ENCODE results near the gene MYO18B. TPM values are rescaled to one million over a fixed set of nuclear protein-coding genes. Genes with fewer than 3 reads are reported as not detected.
"Not testable (repeated sequence)": the region's sequence is repeated elsewhere in the genome, so short reads cannot be mapped to it uniquely, and the experiment has no call there.

MYO18B gene
- total RNA-seq, 2 donors from 2014 or later: 0.12 to 0.65 TPM

DNA sequence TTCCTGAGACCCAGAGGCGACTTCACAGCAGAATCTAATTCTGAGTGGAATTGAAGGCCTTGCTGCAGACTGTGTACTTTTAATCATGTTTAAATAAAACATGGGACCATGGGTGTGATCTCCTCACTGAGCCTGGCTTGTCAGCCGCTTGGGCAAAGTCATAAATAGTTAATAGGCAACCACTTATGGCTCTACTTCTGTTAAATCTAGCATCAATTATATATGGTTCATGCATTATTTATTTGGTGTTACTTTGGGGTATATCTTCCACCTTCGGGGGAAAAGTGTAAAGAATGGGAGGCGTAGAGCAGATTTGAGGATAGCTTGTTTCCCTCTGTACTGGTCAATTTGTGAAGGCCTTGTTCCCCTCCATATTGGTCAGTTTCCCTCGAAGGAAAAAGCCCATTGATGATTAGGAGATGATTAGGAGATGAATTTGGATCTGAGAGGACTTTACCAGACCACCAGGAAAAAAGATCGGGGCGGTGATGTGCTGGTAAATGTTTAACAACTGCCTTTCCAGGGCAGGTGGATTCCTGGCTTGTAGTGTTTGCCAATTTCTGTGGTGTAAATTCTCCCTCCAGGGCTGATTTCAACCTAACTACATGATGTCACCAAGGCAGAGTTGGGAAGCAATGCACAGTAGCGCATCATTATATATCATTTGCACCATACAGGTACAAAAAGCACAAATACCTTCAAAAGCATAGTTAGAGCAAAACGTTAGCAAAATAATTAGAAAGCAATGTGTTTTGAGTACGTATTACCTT is 223.2 kb downstream of the MYO18B start:
- H3K9me3 ChIP-seq (ENCODE audit: control insufficient read depth, low read length, poor library complexity, severe bottlenecking): no peaks in the 10 kb centered on the region
- H3K27me3 Mint-ChIP-seq: no peaks in the 10 kb centered on the region
- H3K27ac Mint-ChIP-seq: no peak overlapping the region
- ATAC-seq (no peak), DNase-seq (no peak)
- no peak overlapping the region for H3K4me3 Mint-ChIP-seq
- H3K36me3 Mint-ChIP-seq (ENCODE audit: low read depth): no peaks in the 10 kb centered on the region
- no peaks in the 10 kb centered on the region for H3K4me1 Mint-ChIP-seq

DNA sequence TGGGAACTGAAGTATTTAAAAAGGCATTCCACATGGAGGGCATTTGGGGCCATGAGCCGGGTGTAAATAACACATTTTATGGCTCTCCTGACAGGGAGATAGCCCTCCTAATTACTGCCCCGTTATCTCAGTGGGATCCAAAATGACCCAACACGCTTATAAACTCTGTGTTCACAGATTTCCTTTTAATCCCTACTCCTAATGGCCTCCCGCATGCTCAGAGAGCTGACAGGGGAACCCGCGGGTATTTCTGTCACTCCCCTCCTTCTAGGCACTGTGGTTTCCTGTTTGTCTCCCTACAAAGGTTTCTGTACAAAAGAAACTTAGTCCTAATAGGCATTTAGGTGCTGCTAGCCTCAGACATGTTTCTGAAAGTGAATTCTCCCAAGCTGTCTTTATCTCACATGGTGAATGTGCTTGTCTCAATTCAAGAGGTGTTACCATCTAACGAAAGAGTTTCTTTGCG is 224.5 kb downstream of the MYO18B start:
- no peak overlapping the region for H3K4me3 Mint-ChIP-seq
- no peaks in the 10 kb centered on the region for H3K36me3 Mint-ChIP-seq (ENCODE audit: low read depth)
- ATAC-seq (no peak), DNase-seq (no peak)
- no peaks in the 10 kb centered on the region for H3K27me3 Mint-ChIP-seq
- H3K9me3 ChIP-seq (ENCODE audit: control insufficient read depth, low read length, poor library complexity, severe bottlenecking): no peaks in the 10 kb centered on the region
- no peak overlapping the region for H3K27ac Mint-ChIP-seq
- no peaks in the 10 kb centered on the region for H3K4me1 Mint-ChIP-seq

DNA sequence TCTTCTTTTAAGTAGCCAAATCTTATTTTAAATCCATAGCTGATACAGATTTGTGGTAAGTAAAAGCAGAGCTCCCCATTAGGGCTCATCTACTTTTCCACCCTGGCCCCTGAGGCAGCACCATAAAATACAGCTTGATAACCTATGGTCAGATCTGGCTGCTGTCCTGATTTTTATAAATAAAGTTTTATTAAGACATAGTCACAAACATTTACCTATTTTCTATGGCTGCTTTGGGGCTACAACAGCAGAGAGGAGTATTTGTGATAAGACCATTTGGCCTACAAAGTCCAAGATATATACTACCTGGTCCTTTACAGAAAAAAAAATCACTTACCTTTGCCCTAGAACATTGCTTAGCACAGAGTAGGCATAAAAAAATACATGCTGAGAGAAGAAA is 227.3 kb downstream of the MYO18B start:
- Mint-ChIP-seq H3K4me1 (no peaks in the 10 kb centered on the region), H3K27ac (no peak overlapping the region), H3K36me3 (ENCODE audit: low read depth) (no peaks in the 10 kb centered on the region), H3K27me3 (no peaks in the 10 kb centered on the region), H3K4me3 (no peak overlapping the region)
- DNase-seq (no peak), ATAC-seq (no peak)
- H3K9me3 ChIP-seq (ENCODE audit: control insufficient read depth, low read length, poor library complexity, severe bottlenecking): no peaks in the 10 kb centered on the region

DNA sequence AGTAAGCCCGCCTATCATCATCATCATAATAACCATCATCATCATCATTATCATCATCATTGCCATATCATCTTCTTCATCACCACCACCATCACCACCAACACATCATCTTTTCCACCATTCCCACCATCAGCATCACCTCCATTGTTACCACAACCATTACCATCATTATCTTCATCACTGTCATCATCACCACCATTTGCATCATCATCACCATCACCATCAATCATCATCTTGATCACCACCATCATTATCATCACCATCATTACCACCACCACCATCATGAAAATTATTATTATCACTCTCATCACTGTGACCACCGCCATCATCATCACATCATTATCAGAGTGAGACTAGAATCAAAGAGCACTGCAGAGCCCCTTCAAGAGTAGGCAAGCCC is 227.9 kb downstream of the MYO18B start:
- no peaks in the 10 kb centered on the region for H3K27me3 Mint-ChIP-seq
- no peak overlapping the region for H3K27ac Mint-ChIP-seq
- no peaks in the 10 kb centered on the region for H3K9me3 ChIP-seq (ENCODE audit: control insufficient read depth, low read length, poor library complexity, severe bottlenecking)
- no peak for ATAC-seq
- DNase-seq: no peak
- no peaks in the 10 kb centered on the region for H3K36me3 Mint-ChIP-seq (ENCODE audit: low read depth)
- no peak overlapping the region for H3K4me3 Mint-ChIP-seq
- no peaks in the 10 kb centered on the region for H3K4me1 Mint-ChIP-seq

DNA sequence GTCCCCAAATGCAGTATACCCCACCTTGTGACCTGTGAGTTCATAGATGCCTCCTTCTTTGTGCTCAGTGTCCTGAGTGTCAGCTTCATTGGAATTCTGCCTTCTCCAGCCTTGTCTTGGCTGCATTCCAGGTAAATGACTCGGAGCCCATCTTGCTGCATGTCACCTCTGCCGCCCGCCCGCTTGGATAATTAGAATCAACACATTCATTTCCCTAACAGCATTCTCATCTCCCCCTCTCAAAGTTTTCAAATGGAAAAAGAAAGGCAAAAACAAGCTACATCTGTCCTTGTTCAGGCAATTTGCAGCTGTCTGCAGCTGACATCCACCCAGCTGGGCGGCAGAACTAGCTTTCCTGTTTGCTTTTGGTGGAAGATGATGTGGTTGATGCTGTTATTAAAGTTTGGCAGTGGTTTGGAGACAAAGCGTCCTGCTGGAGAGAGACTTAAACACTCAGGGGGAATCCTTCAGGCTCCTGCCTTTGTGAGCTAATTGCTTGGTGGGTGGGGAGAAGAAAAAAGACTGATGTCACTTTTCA is 228.5 kb downstream of the MYO18B start:
- H3K36me3 Mint-ChIP-seq (ENCODE audit: low read depth): no peaks in the 10 kb centered on the region

DNA sequence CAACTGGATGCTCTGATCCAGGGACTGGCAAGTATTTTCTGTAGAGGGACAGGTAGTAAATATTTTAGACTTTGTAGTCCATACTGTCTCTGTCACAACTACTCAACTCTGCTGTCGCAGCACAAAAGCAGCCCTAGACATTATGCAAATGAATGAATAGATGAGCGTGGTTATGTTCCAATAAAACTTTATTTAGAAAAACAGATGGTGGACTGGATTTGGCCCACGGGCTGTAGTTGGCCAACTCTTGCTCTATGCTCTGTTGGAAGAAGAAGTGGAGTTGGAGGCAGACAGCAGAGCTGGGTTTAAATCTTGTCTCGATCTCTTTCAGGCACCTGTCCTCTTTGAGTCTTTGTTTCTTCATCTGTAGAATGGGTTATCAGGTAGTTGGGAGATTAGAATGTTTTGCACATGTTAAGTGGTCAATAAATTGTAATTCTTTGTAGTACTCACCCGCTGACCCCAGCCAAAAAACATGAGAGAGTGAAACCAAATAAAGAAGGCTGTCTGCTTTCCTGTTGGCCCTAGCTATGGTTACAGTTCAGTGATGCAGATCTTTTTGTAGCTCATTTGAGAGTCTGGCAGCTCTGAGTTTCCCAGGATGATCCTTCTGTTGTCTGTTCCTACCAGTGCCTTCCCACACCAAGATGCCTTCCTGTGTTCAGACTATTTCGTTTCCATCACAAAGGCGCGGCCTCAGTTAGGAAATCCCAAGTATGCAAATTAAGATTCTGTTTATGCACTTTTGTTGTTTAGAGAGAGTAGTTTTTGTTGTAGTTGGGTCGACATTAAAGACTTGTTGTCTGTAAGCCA is 229.2 kb downstream of the MYO18B start:
- no peak for ATAC-seq

More for the DNA sequence above, 228.5 kb downstream of the MYO18B start:
- ATAC-seq (no peak), DNase-seq (no peak)
- Mint-ChIP-seq H3K4me1 (no peaks in the 10 kb centered on the region), H3K27ac (no peak overlapping the region), H3K4me3 (no peak overlapping the region), H3K27me3 (no peaks in the 10 kb centered on the region)
- no peaks in the 10 kb centered on the region for H3K9me3 ChIP-seq (ENCODE audit: control insufficient read depth, low read length, poor library complexity, severe bottlenecking)

DNA sequence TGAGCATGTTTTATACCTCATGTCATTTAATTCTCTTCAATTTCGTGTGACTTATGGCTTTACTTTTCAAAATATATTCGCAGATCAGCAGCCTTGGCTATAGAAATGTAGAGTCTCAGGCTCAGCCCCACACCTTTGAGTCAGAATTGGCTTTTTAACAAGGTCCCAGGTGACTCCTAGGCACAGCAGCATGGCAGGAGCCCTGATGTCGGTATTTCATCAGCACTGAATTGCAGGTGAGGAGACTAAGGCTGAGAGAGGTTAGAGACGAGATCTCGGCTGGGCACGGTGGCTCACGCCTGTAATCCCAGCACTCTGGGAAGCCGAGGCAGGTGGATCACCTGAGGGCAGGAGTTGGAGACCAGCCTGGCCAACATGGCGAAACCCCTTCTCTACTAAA is 230.4 kb downstream of the MYO18B start:
- H3K36me3 Mint-ChIP-seq (ENCODE audit: low read depth): no peaks in the 10 kb centered on the region
- H3K27me3 Mint-ChIP-seq: no peaks in the 10 kb centered on the region
- H3K9me3 ChIP-seq (ENCODE audit: control insufficient read depth, low read length, poor library complexity, severe bottlenecking): no peaks in the 10 kb centered on the region
- DNase-seq (no peak), ATAC-seq (no peak)
- no peaks in the 10 kb centered on the region for H3K4me1 Mint-ChIP-seq
- no peak overlapping the region for H3K4me3 Mint-ChIP-seq
- H3K27ac Mint-ChIP-seq: no peak overlapping the region

More for the DNA sequence above, 229.2 kb downstream of the MYO18B start:
- H3K27me3 Mint-ChIP-seq: no peaks in the 10 kb centered on the region
- no peaks in the 10 kb centered on the region for H3K9me3 ChIP-seq (ENCODE audit: control insufficient read depth, low read length, poor library complexity, severe bottlenecking)
- no peaks in the 10 kb centered on the region for H3K36me3 Mint-ChIP-seq (ENCODE audit: low read depth)
- H3K4me3 Mint-ChIP-seq: no peak overlapping the region
- DNase-seq: no peak
- no peak overlapping the region for H3K27ac Mint-ChIP-seq
- no peaks in the 10 kb centered on the region for H3K4me1 Mint-ChIP-seq

DNA sequence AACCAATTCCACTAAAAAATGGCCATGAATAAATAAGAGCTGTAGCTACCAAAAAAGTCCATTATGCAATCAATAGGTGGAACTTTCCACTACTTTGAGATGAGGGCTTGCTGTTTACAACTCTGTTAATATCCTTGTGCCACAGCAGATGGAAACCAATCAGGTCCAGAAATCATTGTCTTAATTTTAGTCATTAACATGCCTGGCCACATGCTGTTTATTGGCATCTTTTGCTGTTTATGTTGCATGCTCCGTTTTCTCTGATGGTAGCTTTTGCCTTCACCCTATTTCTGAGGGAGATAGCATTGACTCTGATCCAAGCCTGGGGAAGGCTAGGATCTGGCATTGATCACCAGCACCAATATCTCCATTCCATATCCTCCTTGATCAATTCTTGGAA is 234.4 kb downstream of the MYO18B start:
- Mint-ChIP-seq H3K36me3 (ENCODE audit: low read depth) (no peaks in the 10 kb centered on the region), H3K4me1 (no peaks in the 10 kb centered on the region), H3K27ac (no peak overlapping the region), H3K27me3 (no peaks in the 10 kb centered on the region), H3K4me3 (no peak overlapping the region)
- ATAC-seq: no peak
- H3K9me3 ChIP-seq (ENCODE audit: control insufficient read depth, low read length, poor library complexity, severe bottlenecking): no peaks in the 10 kb centered on the region
- no peak for DNase-seq

DNA sequence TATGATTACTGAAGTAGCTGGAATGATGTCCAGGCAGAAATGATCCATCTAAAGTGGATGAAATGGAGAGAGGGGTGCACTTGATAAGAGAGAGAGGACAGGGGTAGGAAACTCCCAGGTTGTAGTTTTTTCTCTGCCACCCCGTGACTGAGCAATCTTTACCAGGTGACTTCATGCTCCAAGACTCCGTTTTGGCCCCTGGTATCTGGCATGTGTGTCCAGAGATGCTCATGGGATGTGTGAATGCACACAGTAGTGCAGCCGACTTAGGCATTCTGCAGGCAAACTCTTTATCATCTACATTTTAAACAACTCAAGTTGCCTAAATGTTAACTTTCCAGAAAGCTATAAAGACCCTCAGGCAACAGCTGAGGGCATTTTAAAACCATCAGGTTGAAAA is 238.0 kb downstream of the MYO18B start:
- H3K9me3 ChIP-seq (ENCODE audit: control insufficient read depth, low read length, poor library complexity, severe bottlenecking): no peaks in the 10 kb centered on the region
- ATAC-seq (no peak), DNase-seq (no peak)
- H3K4me3 Mint-ChIP-seq: no peak overlapping the region
- no peak overlapping the region for H3K27ac Mint-ChIP-seq
- no peaks in the 10 kb centered on the region for H3K36me3 Mint-ChIP-seq (ENCODE audit: low read depth)
- H3K27me3 Mint-ChIP-seq: no peaks in the 10 kb centered on the region
- no peaks in the 10 kb centered on the region for H3K4me1 Mint-ChIP-seq

DNA sequence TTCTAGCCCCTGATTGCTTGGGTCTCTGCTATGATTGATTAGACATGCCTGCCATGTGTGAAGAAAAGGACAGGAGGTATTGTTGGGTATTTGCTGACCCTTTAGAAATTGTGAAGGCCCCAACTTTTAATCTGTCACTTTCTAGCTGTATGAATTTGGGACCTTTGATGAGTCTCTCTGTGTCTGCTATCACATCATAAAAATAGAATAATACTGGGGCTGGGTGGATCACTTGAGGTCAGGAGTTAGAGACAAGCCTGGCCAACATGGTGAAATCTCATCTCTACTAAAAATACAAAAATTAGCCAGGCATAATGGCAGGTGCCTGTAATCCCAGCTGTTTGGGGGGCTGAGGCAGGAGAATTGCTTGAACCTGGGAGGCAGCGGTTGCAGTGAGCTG is 242.9 kb downstream of the MYO18B start:
- H3K9me3 ChIP-seq (ENCODE audit: control insufficient read depth, low read length, poor library complexity, severe bottlenecking); DNase-seq; H3K4me3 Mint-ChIP-seq; H3K4me1 Mint-ChIP-seq; H3K27ac Mint-ChIP-seq; H3K36me3 Mint-ChIP-seq (ENCODE audit: low read depth); ATAC-seq: not testable (repeated sequence)
- H3K27me3 Mint-ChIP-seq: peaks cover 25% of the 10 kb centered on the region

DNA sequence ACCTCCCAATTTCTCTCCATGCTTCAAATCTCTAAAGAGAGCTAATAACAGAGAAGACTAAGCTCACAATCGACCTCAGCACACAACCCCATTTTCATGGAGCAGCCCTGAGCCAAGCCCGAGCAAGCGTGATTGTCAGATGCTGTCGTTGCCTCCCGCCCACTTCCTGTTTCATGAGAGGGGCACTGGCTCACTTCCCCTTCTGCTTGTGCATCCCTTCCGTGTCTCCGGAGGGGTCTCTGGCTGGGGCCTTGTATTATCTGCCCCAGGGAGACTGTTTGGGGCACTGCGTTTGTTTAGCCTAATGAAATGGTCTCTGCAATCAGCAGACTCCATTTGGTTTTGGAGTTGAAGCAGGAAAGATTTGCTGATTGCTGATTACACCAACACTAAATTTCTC is 246.0 kb downstream of the MYO18B start:
- peaks cover 2% of the 10 kb centered on the region for H3K4me1 Mint-ChIP-seq
- H3K36me3 Mint-ChIP-seq (ENCODE audit: low read depth): no peaks in the 10 kb centered on the region

DNA sequence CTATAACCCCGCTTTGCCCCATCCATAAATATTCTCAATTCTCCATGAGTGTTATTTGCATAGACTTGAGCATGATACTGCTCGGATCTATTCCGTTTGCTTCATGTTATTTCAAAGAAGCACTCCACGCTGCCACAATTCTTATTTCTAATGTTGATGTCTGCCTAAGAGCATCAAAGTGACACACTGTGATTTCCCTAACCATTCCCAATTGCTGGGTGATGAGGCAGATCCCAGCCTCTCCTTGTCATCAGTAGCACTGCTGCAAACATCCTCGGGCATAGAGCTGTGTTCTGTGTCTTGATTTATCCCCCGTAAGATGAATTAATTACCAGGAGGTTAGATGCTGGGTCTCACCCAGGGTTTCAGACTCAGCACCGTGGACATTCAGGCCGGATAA is 249.0 kb downstream of the MYO18B start:
- Mint-ChIP-seq H3K27me3 (peaks cover 21% of the 10 kb centered on the region), H3K4me1 (peaks cover 2% of the 10 kb centered on the region), H3K36me3 (ENCODE audit: low read depth) (no peaks in the 10 kb centered on the region), H3K27ac (no peak overlapping the region), H3K4me3 (no peak overlapping the region)
- DNase-seq (no peak), ATAC-seq (no peak)
- H3K9me3 ChIP-seq (ENCODE audit: control insufficient read depth, low read length, poor library complexity, severe bottlenecking): no peaks in the 10 kb centered on the region

More for the DNA sequence above, 246.0 kb downstream of the MYO18B start:
- H3K27me3 Mint-ChIP-seq: peaks cover 25% of the 10 kb centered on the region
- DNase-seq: no peak
- H3K9me3 ChIP-seq (ENCODE audit: control insufficient read depth, low read length, poor library complexity, severe bottlenecking): no peaks in the 10 kb centered on the region
- no peak for ATAC-seq
- H3K27ac Mint-ChIP-seq: no peak overlapping the region
- no peak overlapping the region for H3K4me3 Mint-ChIP-seq

DNA sequence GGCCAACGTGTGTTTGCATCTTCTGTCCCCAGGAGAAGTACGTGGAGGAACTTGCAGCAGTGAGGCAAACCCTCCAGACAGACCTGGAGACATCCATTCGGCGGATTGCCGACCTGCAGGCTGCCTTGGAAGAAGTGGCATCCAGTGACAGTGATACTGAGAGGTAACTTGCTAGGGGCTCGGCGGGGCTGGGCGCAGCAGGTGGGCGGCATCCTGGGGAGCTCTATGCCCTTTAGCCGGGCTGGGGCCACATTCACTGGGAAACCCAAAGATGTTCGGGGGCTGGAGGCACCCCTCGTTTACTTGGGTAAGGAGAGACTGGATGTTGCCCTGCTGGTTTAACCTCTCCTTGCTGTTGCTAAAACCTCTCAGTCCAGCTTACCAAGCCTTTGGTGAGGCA is 250.3 kb downstream of the MYO18B start:
- no peak for DNase-seq
- H3K27me3 Mint-ChIP-seq: peaks cover 16% of the 10 kb centered on the region
- H3K4me1 Mint-ChIP-seq: peaks cover 2% of the 10 kb centered on the region
- H3K9me3 ChIP-seq (ENCODE audit: control insufficient read depth, low read length, poor library complexity, severe bottlenecking): no peaks in the 10 kb centered on the region
- no peak overlapping the region for H3K4me3 Mint-ChIP-seq
- ATAC-seq: no peak
- H3K27ac Mint-ChIP-seq: no peak overlapping the region
- H3K36me3 Mint-ChIP-seq (ENCODE audit: low read depth): no peaks in the 10 kb centered on the region
